ENCODE measurements around the gene JAML. TPM values are rescaled to one million over a fixed set of nuclear protein-coding genes. Genes with fewer than 3 reads are reported as not detected.

The JAML gene
- polyA plus RNA-seq, 4 donors: 4.2 to 33.9 (median 13.3) TPM

GRCh38 chr11:118243993-118244762 is 19.4 kb upstream of the JAML start:
- H3K36me3 ChIP-seq (ENCODE audit: control insufficient read depth in 3 of 3, insufficient read depth in 2 of 3, low read depth in 1 of 3, low read length in 3 of 3): no peaks in the 10 kb centered on the region
- DNase-seq (no peak), FAIRE-seq (no peak)
- no peaks in the 10 kb centered on the region for H3K27me3 ChIP-seq (ENCODE audit: control insufficient read depth in 3 of 3, insufficient read depth in 3 of 3, low read length in 3 of 3)
- no peaks in the 10 kb centered on the region for H3K9me3 ChIP-seq (ENCODE audit: control insufficient read depth in 2 of 2, insufficient read depth in 1 of 2, low read depth in 1 of 2, low read length in 1 of 2)
- no peak overlapping the region for H3K27ac ChIP-seq (ENCODE audit: low read depth in 1 of 3, low read length in 2 of 3)
- H3K4me1 ChIP-seq (ENCODE audit: control insufficient read depth in 3 of 3, insufficient read depth in 2 of 3, low read depth in 1 of 3, low read length in 2 of 3): peaks cover 3 to 17% (median 5%) of the 10 kb centered on the region in 3 donors
- 78 to 89% (median 87%) methylated on average over 3 of the region's 3 CpGs for WGBS, 3 donors
- no peak overlapping the region for H3K4me3 ChIP-seq (ENCODE audit: low read depth in 1 of 3, low read length in 3 of 3)

- Histone ChIP-seq H3K9me3 (ENCODE audit: control insufficient read depth in 2 of 2, insufficient read depth in 1 of 2, low read depth in 1 of 2, low read length in 1 of 2) (no peaks in the 10 kb centered on the region), H3K4me3 (ENCODE audit: low read depth in 1 of 3, low read length in 3 of 3) (no peak overlapping the region), H3K36me3 (ENCODE audit: control insufficient read depth in 3 of 3, insufficient read depth in 2 of 3, low read depth in 1 of 3, low read length in 3 of 3) (peaks cover 0 to 2% (median 0%) of the 10 kb centered on the region in 3 donors), H3K27me3 (ENCODE audit: control insufficient read depth in 3 of 3, insufficient read depth in 3 of 3, low read length in 3 of 3) (no peaks in the 10 kb centered on the region), H3K4me1 (ENCODE audit: control insufficient read depth in 3 of 3, insufficient read depth in 2 of 3, low read depth in 1 of 3, low read length in 2 of 3) (peaks cover 5 to 17% (median 8%) of the 10 kb centered on the region in 3 donors), H3K27ac (ENCODE audit: low read depth in 1 of 3, low read length in 2 of 3) (no peak overlapping the region)
- 78 to 81% (median 78%) methylated on average over 8 of the region's 8 CpGs for WGBS, 3 donors
- DNase-seq (no peak), FAIRE-seq (no peak)
Measured at GRCh38 chr11:118243161-118243560, 18.4 kb upstream of the JAML start.

DNA sequence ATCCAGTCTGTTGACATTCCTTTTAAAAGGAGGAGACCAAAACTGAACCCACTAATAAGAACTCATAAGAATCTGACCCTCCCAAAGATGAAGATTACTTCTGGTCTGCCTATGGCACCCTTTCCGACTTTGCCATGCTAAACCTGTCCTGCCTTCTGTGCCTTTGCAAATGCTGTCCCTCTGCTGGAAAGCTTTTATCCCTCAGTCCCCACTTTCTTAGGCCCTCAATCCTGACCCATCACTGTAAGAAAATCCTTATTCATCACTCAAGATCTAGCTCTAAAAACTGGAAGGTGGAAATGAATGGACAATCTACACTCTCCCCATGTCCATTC is 16.9 kb upstream of the JAML start:
- Histone ChIP-seq H3K27ac (ENCODE audit: low read depth in 1 of 3, low read length in 2 of 3) (peak overlapping the region in 2 of 3 donors; percentile 87 to 88), H3K4me1 (ENCODE audit: control insufficient read depth in 3 of 3, insufficient read depth in 2 of 3, low read depth in 1 of 3, low read length in 2 of 3) (peaks cover 5 to 16% (median 8%) of the 10 kb centered on the region in 3 donors), H3K4me3 (ENCODE audit: low read depth in 1 of 3, low read length in 3 of 3) (no peak overlapping the region), H3K27me3 (ENCODE audit: control insufficient read depth in 3 of 3, insufficient read depth in 3 of 3, low read length in 3 of 3) (no peaks in the 10 kb centered on the region), H3K36me3 (ENCODE audit: control insufficient read depth in 3 of 3, insufficient read depth in 2 of 3, low read depth in 1 of 3, low read length in 3 of 3) (peaks cover 0 to 2% (median 0%) of the 10 kb centered on the region in 3 donors), H3K9me3 (ENCODE audit: control insufficient read depth in 2 of 2, insufficient read depth in 1 of 2, low read depth in 1 of 2, low read length in 1 of 2) (no peaks in the 10 kb centered on the region)
- 20 to 53% (median 26%) methylated on average over 1 of the region's 1 CpG for WGBS, 3 donors
- FAIRE-seq: no peak
- DNase-seq: no peak

GRCh38 chr11:118240999-118241763 is 16.4 kb upstream of the JAML start:
- peak; percentile 65 to 91 for DNase-seq
- H3K4me1 ChIP-seq (ENCODE audit: control insufficient read depth in 3 of 3, insufficient read depth in 2 of 3, low read depth in 1 of 3, low read length in 2 of 3): peaks cover 5 to 21% (median 8%) of the 10 kb centered on the region in 3 donors
- no peaks in the 10 kb centered on the region for H3K27me3 ChIP-seq (ENCODE audit: control insufficient read depth in 3 of 3, insufficient read depth in 3 of 3, low read length in 3 of 3)
- no peak for FAIRE-seq
- peaks cover 0 to 2% (median 0%) of the 10 kb centered on the region in 3 donors for H3K36me3 ChIP-seq (ENCODE audit: control insufficient read depth in 3 of 3, insufficient read depth in 2 of 3, low read depth in 1 of 3, low read length in 3 of 3)
- peak overlapping the region in 2 of 3 donors; percentile 19 to 33 for H3K4me3 ChIP-seq (ENCODE audit: low read depth in 1 of 3, low read length in 3 of 3)
- no peaks in the 10 kb centered on the region for H3K9me3 ChIP-seq (ENCODE audit: control insufficient read depth in 2 of 2, insufficient read depth in 1 of 2, low read depth in 1 of 2, low read length in 1 of 2)
- 11 to 34% (median 18%) methylated on average over 9 of the region's 9 CpGs for WGBS, 3 donors
- H3K27ac ChIP-seq (ENCODE audit: low read depth in 1 of 3, low read length in 2 of 3): peak overlapping the region; percentile 20 to 88 (median 87)

DNA sequence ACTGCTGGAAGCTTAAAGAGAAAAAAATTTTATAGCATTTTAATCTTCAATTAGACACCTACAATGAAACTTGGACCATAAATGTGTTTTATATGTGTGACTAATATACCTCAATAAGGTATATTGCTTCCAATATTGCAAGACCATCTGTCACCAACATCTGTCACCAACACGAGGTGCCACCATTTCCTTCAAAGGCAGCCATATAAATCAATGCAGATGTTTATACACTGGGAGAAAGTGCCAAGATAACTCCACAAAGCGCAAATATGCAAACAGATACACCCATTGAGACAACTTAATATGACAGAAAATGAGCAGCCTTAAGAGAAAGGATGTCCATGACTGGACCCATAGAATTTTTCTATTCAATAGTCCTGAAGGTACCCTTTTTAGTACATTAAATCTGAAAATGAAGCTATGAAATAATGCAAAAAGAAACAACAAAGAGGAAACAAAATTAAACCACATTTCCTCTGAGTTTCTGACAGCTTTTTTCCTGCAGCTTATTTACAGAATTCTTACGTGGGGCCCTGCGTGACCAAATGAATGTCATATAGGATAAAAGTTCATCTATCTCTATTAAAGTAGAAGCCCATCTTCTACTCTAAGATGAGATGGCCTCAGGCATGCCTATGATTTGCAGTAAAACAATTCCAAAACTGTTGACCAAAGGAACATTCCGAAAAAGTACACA is 14.8 kb upstream of the JAML start:
- DNase-seq (peak; percentile 42 to 61), FAIRE-seq (no peak)
- WGBS, 3 donors: 60 to 69% (median 67%) methylated on average over 5 of the region's 5 CpGs
- H3K27me3 ChIP-seq (ENCODE audit: control insufficient read depth in 3 of 3, insufficient read depth in 3 of 3, low read length in 3 of 3): no peaks in the 10 kb centered on the region
- H3K36me3 ChIP-seq (ENCODE audit: control insufficient read depth in 3 of 3, insufficient read depth in 2 of 3, low read depth in 1 of 3, low read length in 3 of 3): peaks cover 0 to 5% (median 0%) of the 10 kb centered on the region in 3 donors
- no peak overlapping the region for H3K4me3 ChIP-seq (ENCODE audit: low read depth in 1 of 3, low read length in 3 of 3)
- H3K4me1 ChIP-seq (ENCODE audit: control insufficient read depth in 3 of 3, insufficient read depth in 2 of 3, low read depth in 1 of 3, low read length in 2 of 3): peaks cover 5 to 21% (median 8%) of the 10 kb centered on the region in 3 donors
- H3K27ac ChIP-seq (ENCODE audit: low read depth in 1 of 3, low read length in 2 of 3): peak overlapping the region in 1 of 3 donors; percentile 14
- H3K9me3 ChIP-seq (ENCODE audit: control insufficient read depth in 2 of 2, insufficient read depth in 1 of 2, low read depth in 1 of 2, low read length in 1 of 2): no peaks in the 10 kb centered on the region

DNA sequence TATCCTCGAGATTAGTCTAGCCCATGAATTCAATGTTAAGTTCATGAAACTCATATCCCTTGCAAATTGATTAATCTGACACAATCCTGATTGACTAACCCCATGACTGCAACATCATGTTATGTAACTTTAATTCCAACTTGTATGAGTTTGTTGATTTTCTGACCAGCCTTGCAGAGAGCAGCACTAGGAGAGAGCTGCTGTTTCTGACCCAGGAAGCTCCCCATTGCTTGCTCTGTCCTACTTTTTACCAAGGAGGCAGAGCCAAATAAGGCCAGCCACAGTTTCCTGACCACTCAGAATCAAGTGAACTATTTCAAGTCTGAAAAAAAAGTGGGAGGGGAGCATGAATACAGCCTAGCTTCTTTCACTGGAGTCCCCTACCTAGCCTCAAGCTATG is 14.1 kb upstream of the JAML start:
- H3K4me1 ChIP-seq (ENCODE audit: control insufficient read depth in 3 of 3, insufficient read depth in 2 of 3, low read depth in 1 of 3, low read length in 2 of 3): peaks cover 5 to 21% (median 8%) of the 10 kb centered on the region in 3 donors
- WGBS, 3 donors: 89 to 93% (median 91%) methylated on average over 1 of the region's 1 CpG
- no peak for FAIRE-seq
- H3K27ac ChIP-seq (ENCODE audit: low read depth in 1 of 3, low read length in 2 of 3): peak overlapping the region in 2 of 3 donors; percentile 6 to 49
- H3K36me3 ChIP-seq (ENCODE audit: control insufficient read depth in 3 of 3, insufficient read depth in 2 of 3, low read depth in 1 of 3, low read length in 3 of 3): peaks cover 0 to 5% (median 0%) of the 10 kb centered on the region in 3 donors
- no peaks in the 10 kb centered on the region for H3K9me3 ChIP-seq (ENCODE audit: control insufficient read depth in 2 of 2, insufficient read depth in 1 of 2, low read depth in 1 of 2, low read length in 1 of 2)
- no peak for DNase-seq
- no peak overlapping the region for H3K4me3 ChIP-seq (ENCODE audit: low read depth in 1 of 3, low read length in 3 of 3)
- H3K27me3 ChIP-seq (ENCODE audit: control insufficient read depth in 3 of 3, insufficient read depth in 3 of 3, low read length in 3 of 3): no peaks in the 10 kb centered on the region

GRCh38 chr11:118238421-118238820 is 13.6 kb upstream of the JAML start:
- no peaks in the 10 kb centered on the region for H3K9me3 ChIP-seq (ENCODE audit: control insufficient read depth in 2 of 2, insufficient read depth in 1 of 2, low read depth in 1 of 2, low read length in 1 of 2)
- no peak overlapping the region for H3K27ac ChIP-seq (ENCODE audit: low read depth in 1 of 3, low read length in 2 of 3)
- no peaks in the 10 kb centered on the region for H3K27me3 ChIP-seq (ENCODE audit: control insufficient read depth in 3 of 3, insufficient read depth in 3 of 3, low read length in 3 of 3)
- H3K4me1 ChIP-seq (ENCODE audit: control insufficient read depth in 3 of 3, insufficient read depth in 2 of 3, low read depth in 1 of 3, low read length in 2 of 3): peaks cover 5 to 21% (median 8%) of the 10 kb centered on the region in 3 donors
- FAIRE-seq (no peak), DNase-seq (no peak)
- peaks cover 0 to 9% (median 0%) of the 10 kb centered on the region in 3 donors for H3K36me3 ChIP-seq (ENCODE audit: control insufficient read depth in 3 of 3, insufficient read depth in 2 of 3, low read depth in 1 of 3, low read length in 3 of 3)
- no peak overlapping the region for H3K4me3 ChIP-seq (ENCODE audit: low read depth in 1 of 3, low read length in 3 of 3)
- 91 to 97% (median 93%) methylated on average over 2 of the region's 2 CpGs for WGBS, 3 donors

DNA sequence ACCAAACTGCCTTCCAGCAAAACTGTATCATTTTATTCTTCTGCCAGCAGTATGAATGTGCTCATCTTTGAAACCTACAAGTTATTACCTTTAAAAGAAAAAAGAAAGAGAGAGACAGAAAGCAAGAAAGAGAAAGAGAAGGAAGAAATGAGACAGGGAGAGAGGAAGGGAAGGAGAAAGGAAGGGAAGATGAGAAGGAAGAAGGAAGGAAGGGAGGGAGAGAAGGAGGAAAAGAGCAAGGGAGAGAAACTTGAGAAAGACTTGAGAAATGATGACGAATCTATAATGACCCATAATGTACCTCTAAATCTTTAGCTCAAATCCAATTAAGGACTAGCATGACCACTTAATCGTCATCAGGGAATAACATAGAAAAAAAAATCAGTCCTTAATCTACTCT is 11.4 kb upstream of the JAML start:
- Histone ChIP-seq H3K27me3 (ENCODE audit: control insufficient read depth in 3 of 3, insufficient read depth in 3 of 3, low read length in 3 of 3) (no peaks in the 10 kb centered on the region), H3K4me1 (ENCODE audit: control insufficient read depth in 3 of 3, insufficient read depth in 2 of 3, low read depth in 1 of 3, low read length in 2 of 3) (peaks cover 1 to 15% (median 8%) of the 10 kb centered on the region in 3 donors), H3K4me3 (ENCODE audit: low read depth in 1 of 3, low read length in 3 of 3) (no peak overlapping the region), H3K27ac (ENCODE audit: low read depth in 1 of 3, low read length in 2 of 3) (no peak overlapping the region), H3K9me3 (ENCODE audit: control insufficient read depth in 2 of 2, insufficient read depth in 1 of 2, low read depth in 1 of 2, low read length in 1 of 2) (no peaks in the 10 kb centered on the region), H3K36me3 (ENCODE audit: control insufficient read depth in 3 of 3, insufficient read depth in 2 of 3, low read depth in 1 of 3, low read length in 3 of 3) (peaks cover 0 to 19% (median 5%) of the 10 kb centered on the region in 3 donors)
- FAIRE-seq (no peak), DNase-seq (no peak)
- WGBS, 3 donors: 78 to 87% (median 85%) methylated on average over 2 of the region's 2 CpGs
